Measurements from ENCODE around the gene CNTNAP2.

CNTNAP2 gene

GRCh38 chr7:147650991-147651390, 1534.4 kb downstream of the CNTNAP2 start:
- H3K27ac ChIP-seq (ENCODE audit: low read depth, low read length), result no peak overlapping the region
- H3K79me2 ChIP-seq (ENCODE audit: control insufficient read depth, insufficient read depth, low read length, unreplicated experiment), result no peaks in the 10 kb centered on the region
- no peak overlapping the region for H2AFZ ChIP-seq (ENCODE audit: low read length, unreplicated experiment)
- no peaks in the 10 kb centered on the region for H3K4me1 ChIP-seq (ENCODE audit: control insufficient read depth, insufficient read depth, low read length, unreplicated experiment)
- H3K36me3 ChIP-seq (ENCODE audit: insufficient read depth, low read length), result no peaks in the 10 kb centered on the region
- H3K4me3 ChIP-seq (ENCODE audit: low read depth, low read length), result no peak overlapping the region
- no peaks in the 10 kb centered on the region for H3K27me3 ChIP-seq (ENCODE audit: insufficient read depth, low read length)

GRCh38 chr7:147651601-147652000, 1535.0 kb downstream of the CNTNAP2 start:
- no peak overlapping the region for H2AFZ ChIP-seq (ENCODE audit: low read length, unreplicated experiment)
- no peak overlapping the region for H3K4me3 ChIP-seq (ENCODE audit: low read depth, low read length)
- H3K4me1 ChIP-seq (ENCODE audit: control insufficient read depth, insufficient read depth, low read length, unreplicated experiment), result no peaks in the 10 kb centered on the region
- H3K79me2 ChIP-seq (ENCODE audit: control insufficient read depth, insufficient read depth, low read length, unreplicated experiment), result no peaks in the 10 kb centered on the region
- H3K36me3 ChIP-seq (ENCODE audit: insufficient read depth, low read length), result no peaks in the 10 kb centered on the region
- no peak overlapping the region for H3K27ac ChIP-seq (ENCODE audit: low read depth, low read length)
- no peaks in the 10 kb centered on the region for H3K27me3 ChIP-seq (ENCODE audit: insufficient read depth, low read length)

- H3K27me3 ChIP-seq (ENCODE audit: insufficient read depth, low read length), result no peaks in the 10 kb centered on the region
- H3K4me3 ChIP-seq (ENCODE audit: low read depth, low read length), result no peak overlapping the region
- H2AFZ ChIP-seq (ENCODE audit: low read length, unreplicated experiment), result no peak overlapping the region
- H3K36me3 ChIP-seq (ENCODE audit: insufficient read depth, low read length), result no peaks in the 10 kb centered on the region
- H3K27ac ChIP-seq (ENCODE audit: low read depth, low read length), result no peak overlapping the region
- H3K79me2 ChIP-seq (ENCODE audit: control insufficient read depth, insufficient read depth, low read length, unreplicated experiment), result no peaks in the 10 kb centered on the region
- no peaks in the 10 kb centered on the region for H3K4me1 ChIP-seq (ENCODE audit: control insufficient read depth, insufficient read depth, low read length, unreplicated experiment)
Observed at GRCh38 chr7:147653456-147653855, 1536.9 kb downstream of the CNTNAP2 start.

- Histone ChIP-seq H3K36me3 (ENCODE audit: insufficient read depth, low read length) (no peaks in the 10 kb centered on the region), H3K27me3 (ENCODE audit: insufficient read depth, low read length) (no peaks in the 10 kb centered on the region), H2AFZ (ENCODE audit: low read length, unreplicated experiment) (no peak overlapping the region), H3K27ac (ENCODE audit: low read depth, low read length) (no peak overlapping the region), H3K4me3 (ENCODE audit: low read depth, low read length) (no peak overlapping the region), H3K79me2 (ENCODE audit: control insufficient read depth, insufficient read depth, low read length, unreplicated experiment) (no peaks in the 10 kb centered on the region), H3K4me1 (ENCODE audit: control insufficient read depth, insufficient read depth, low read length, unreplicated experiment) (no peaks in the 10 kb centered on the region)
Observed at GRCh38 chr7:147658392-147658967, 1541.9 kb downstream of the CNTNAP2 start.

- Histone ChIP-seq H3K79me2 (ENCODE audit: control insufficient read depth, insufficient read depth, low read length, unreplicated experiment) (no peaks in the 10 kb centered on the region), H2AFZ (ENCODE audit: low read length, unreplicated experiment) (no peak overlapping the region), H3K4me1 (ENCODE audit: control insufficient read depth, insufficient read depth, low read length, unreplicated experiment) (no peaks in the 10 kb centered on the region), H3K27ac (ENCODE audit: low read depth, low read length) (no peak overlapping the region), H3K27me3 (ENCODE audit: insufficient read depth, low read length) (no peaks in the 10 kb centered on the region), H3K4me3 (ENCODE audit: low read depth, low read length) (no peak overlapping the region), H3K36me3 (ENCODE audit: insufficient read depth, low read length) (no peaks in the 10 kb centered on the region)
Observed at GRCh38 chr7:147659036-147659995, 1542.7 kb downstream of the CNTNAP2 start.

GRCh38 chr7:147664541-147664940, 1547.9 kb downstream of the CNTNAP2 start:
- Histone ChIP-seq H3K79me2 (ENCODE audit: control insufficient read depth, insufficient read depth, low read length, unreplicated experiment) (no peaks in the 10 kb centered on the region), H2AFZ (ENCODE audit: low read length, unreplicated experiment) (no peak overlapping the region), H3K27me3 (ENCODE audit: insufficient read depth, low read length) (no peaks in the 10 kb centered on the region)

GRCh38 chr7:147670759-147671158, 1554.2 kb downstream of the CNTNAP2 start:
- no peak overlapping the region for H2AFZ ChIP-seq (ENCODE audit: low read length, unreplicated experiment)
- H3K36me3 ChIP-seq (ENCODE audit: insufficient read depth, low read length), result no peaks in the 10 kb centered on the region
- no peak overlapping the region for H3K27ac ChIP-seq (ENCODE audit: low read depth, low read length)
- no peaks in the 10 kb centered on the region for H3K4me1 ChIP-seq (ENCODE audit: control insufficient read depth, insufficient read depth, low read length, unreplicated experiment)
- H3K79me2 ChIP-seq (ENCODE audit: control insufficient read depth, insufficient read depth, low read length, unreplicated experiment), result no peaks in the 10 kb centered on the region
- no peak overlapping the region for H3K4me3 ChIP-seq (ENCODE audit: low read depth, low read length)
- H3K27me3 ChIP-seq (ENCODE audit: insufficient read depth, low read length), result no peaks in the 10 kb centered on the region

More at GRCh38 chr7:147664541-147664940, 1547.9 kb downstream of the CNTNAP2 start:
- Histone ChIP-seq H3K36me3 (ENCODE audit: insufficient read depth, low read length) (no peaks in the 10 kb centered on the region), H3K4me1 (ENCODE audit: control insufficient read depth, insufficient read depth, low read length, unreplicated experiment) (no peaks in the 10 kb centered on the region), H3K27ac (ENCODE audit: low read depth, low read length) (no peak overlapping the region), H3K4me3 (ENCODE audit: low read depth, low read length) (no peak overlapping the region)

- H3K36me3 ChIP-seq (ENCODE audit: insufficient read depth, low read length), result no peaks in the 10 kb centered on the region
- H3K27ac ChIP-seq (ENCODE audit: low read depth, low read length), result no peak overlapping the region
- no peaks in the 10 kb centered on the region for H3K27me3 ChIP-seq (ENCODE audit: insufficient read depth, low read length)
- H2AFZ ChIP-seq (ENCODE audit: low read length, unreplicated experiment), result no peak overlapping the region
- H3K4me1 ChIP-seq (ENCODE audit: control insufficient read depth, insufficient read depth, low read length, unreplicated experiment), result no peaks in the 10 kb centered on the region
- no peaks in the 10 kb centered on the region for H3K79me2 ChIP-seq (ENCODE audit: control insufficient read depth, insufficient read depth, low read length, unreplicated experiment)
- no peak overlapping the region for H3K4me3 ChIP-seq (ENCODE audit: low read depth, low read length)
Observed at GRCh38 chr7:147674705-147675104, 1558.1 kb downstream of the CNTNAP2 start.

- no peaks in the 10 kb centered on the region for H3K79me2 ChIP-seq (ENCODE audit: control insufficient read depth, insufficient read depth, low read length, unreplicated experiment)
- H3K4me1 ChIP-seq (ENCODE audit: control insufficient read depth, insufficient read depth, low read length, unreplicated experiment), result no peaks in the 10 kb centered on the region
- H3K27me3 ChIP-seq (ENCODE audit: insufficient read depth, low read length), result no peaks in the 10 kb centered on the region
- H2AFZ ChIP-seq (ENCODE audit: low read length, unreplicated experiment), result no peak overlapping the region
- H3K27ac ChIP-seq (ENCODE audit: low read depth, low read length), result no peak overlapping the region
- no peaks in the 10 kb centered on the region for H3K36me3 ChIP-seq (ENCODE audit: insufficient read depth, low read length)
- no peak overlapping the region for H3K4me3 ChIP-seq (ENCODE audit: low read depth, low read length)
Observed at GRCh38 chr7:147678943-147679342, 1562.3 kb downstream of the CNTNAP2 start.

GRCh38 chr7:147681530-147681929, 1564.9 kb downstream of the CNTNAP2 start:
- H3K27me3 ChIP-seq (ENCODE audit: insufficient read depth, low read length), result no peaks in the 10 kb centered on the region
- H3K27ac ChIP-seq (ENCODE audit: low read depth, low read length), result no peak overlapping the region
- H3K79me2 ChIP-seq (ENCODE audit: control insufficient read depth, insufficient read depth, low read length, unreplicated experiment), result no peaks in the 10 kb centered on the region
- H3K4me1 ChIP-seq (ENCODE audit: control insufficient read depth, insufficient read depth, low read length, unreplicated experiment), result no peaks in the 10 kb centered on the region
- no peak overlapping the region for H2AFZ ChIP-seq (ENCODE audit: low read length, unreplicated experiment)
- H3K4me3 ChIP-seq (ENCODE audit: low read depth, low read length), result no peak overlapping the region
- no peaks in the 10 kb centered on the region for H3K36me3 ChIP-seq (ENCODE audit: insufficient read depth, low read length)

- H3K27me3 ChIP-seq (ENCODE audit: insufficient read depth, low read length), result no peaks in the 10 kb centered on the region
- H3K79me2 ChIP-seq (ENCODE audit: control insufficient read depth, insufficient read depth, low read length, unreplicated experiment), result no peaks in the 10 kb centered on the region
- H2AFZ ChIP-seq (ENCODE audit: low read length, unreplicated experiment), result no peak overlapping the region
- no peaks in the 10 kb centered on the region for H3K4me1 ChIP-seq (ENCODE audit: control insufficient read depth, insufficient read depth, low read length, unreplicated experiment)
- H3K4me3 ChIP-seq (ENCODE audit: low read depth, low read length), result no peak overlapping the region
- H3K36me3 ChIP-seq (ENCODE audit: insufficient read depth, low read length), result no peaks in the 10 kb centered on the region
- no peak overlapping the region for H3K27ac ChIP-seq (ENCODE audit: low read depth, low read length)
Observed at GRCh38 chr7:147700702-147701101, 1584.1 kb downstream of the CNTNAP2 start.
